GM21717 (cell line): ENCODE measurements around the gene MOCOS.

Experiments used
- ATAC-seq: cut with Tn5 transposase; IDR thresholded peaks from one replicate; pipeline ENCODE4 v1.9.1; 2021; ENCODE audit warnings: mild to moderate bottlenecking, moderate library complexity; ENCODE audit not compliant: unreplicated experiment

MOCOS gene

DNA sequence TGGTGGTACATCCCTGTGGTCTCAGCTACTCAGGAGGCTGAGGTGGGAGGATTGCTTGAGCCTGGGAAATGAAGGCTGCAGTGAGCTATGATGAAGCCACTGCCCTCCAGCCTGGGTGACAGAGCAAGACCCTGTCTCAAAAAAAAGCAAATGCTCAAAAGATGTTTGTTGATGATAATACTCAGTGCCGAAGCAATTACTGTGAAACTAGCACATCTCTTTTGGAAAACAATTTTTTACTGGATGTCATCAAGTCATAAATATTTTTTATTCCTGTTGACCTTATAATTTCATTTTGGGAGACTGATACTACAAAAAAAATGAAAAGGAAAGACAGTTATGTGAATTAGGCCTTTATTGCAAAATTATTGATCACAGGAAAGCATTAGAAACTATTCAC lies 75.7 kb downstream of the MOCOS start:
- ATAC-seq = no peak

DNA sequence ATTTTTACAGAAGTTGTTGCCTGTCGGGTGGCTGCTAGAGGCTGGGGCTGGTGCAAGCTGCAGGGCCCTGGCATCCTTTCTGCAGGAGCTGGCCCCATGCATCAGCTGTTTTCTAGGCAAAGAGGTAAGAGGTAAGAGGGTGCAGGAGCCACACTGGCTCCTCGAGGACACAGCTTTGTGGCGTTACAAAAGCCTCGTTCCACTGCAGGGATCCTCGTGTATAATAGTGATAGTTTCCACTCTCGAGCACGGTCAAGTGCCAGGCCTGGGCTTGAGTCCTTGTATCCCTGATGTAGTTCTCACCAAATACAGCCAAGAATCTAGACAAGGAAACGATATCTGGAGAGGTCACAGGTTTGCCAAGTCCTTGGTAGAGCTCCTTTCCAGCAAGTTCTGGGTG lies 77.0 kb downstream of the MOCOS start:
- ATAC-seq = no peak

DNA sequence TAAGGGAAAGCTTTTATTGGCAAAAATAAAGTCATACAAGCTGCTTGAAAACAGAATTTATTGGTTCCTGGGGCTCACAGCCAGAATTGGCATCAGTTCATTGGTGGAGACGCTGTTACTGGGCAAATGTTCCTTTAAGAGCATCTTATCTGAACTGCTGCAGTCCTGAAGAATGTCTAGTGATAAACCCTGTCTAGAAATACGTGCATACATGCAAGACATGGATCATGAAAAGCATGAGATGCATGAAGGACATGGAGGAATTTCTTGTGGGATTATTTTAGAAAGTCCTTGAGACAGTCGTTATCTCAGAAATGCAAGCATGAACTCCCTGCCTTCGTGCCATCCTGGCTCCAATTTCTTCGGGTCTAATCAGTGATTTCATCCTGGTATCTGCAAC lies 77.7 kb downstream of the MOCOS start:
- no peak for ATAC-seq

DNA sequence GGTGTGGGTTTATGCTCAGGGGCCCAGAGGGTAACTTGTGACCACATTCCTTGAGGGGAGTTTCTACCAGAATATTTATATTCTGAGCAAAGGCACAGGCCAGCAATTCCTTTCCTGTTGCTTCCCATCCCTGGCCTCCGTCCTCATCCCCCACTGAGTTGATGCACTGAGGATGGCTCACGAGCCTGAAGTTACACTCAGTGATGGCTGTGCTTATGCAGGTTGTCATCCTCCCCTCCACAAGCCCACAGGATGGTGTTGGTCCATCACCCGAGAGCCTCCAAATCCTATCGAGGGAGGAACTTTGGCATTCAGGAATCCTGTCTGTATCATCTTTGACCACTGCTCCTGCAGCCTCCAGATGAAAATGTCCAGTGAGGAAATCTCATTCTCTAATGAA lies 81.9 kb downstream of the MOCOS start:
- no peak for ATAC-seq

DNA sequence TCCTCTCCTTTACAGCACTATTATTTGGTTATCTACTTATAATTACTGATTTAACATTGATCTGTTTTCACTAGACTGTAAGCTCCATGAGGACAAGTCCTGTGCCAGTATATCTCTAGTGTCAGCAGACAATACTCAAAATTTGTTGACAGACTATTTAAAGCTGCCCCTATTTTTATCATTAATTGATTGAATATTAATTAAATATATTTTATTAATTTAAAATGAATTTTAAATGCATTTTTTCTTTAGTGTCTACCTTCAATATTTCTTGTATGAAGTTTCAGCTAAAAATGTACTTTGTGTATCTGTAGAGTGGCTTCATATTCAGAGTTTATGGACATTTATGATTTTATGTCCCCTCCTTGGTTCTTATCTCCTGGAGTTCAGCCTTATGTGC lies 83.9 kb downstream of the MOCOS start:
- ATAC-seq = no peak

DNA sequence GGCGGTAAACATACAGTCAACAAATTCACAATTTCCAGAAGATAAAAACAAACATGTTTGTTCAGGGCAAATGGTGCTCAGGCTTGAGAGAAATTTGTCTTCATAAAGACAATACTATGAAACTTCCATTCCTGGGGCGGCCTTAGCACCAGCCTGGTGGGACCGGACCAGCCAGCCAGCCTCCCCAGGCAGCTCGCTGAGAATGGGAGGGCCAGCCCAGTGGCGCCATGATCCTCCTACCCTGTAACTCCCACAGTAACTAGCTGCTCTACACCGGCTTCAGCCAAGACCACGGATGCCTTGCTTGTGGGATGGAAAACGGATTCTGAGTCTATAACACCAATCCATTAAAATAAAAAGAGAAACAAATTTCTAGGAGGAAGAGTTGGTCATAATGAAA lies 86.0 kb downstream of the MOCOS start:
- no peak for ATAC-seq

DNA sequence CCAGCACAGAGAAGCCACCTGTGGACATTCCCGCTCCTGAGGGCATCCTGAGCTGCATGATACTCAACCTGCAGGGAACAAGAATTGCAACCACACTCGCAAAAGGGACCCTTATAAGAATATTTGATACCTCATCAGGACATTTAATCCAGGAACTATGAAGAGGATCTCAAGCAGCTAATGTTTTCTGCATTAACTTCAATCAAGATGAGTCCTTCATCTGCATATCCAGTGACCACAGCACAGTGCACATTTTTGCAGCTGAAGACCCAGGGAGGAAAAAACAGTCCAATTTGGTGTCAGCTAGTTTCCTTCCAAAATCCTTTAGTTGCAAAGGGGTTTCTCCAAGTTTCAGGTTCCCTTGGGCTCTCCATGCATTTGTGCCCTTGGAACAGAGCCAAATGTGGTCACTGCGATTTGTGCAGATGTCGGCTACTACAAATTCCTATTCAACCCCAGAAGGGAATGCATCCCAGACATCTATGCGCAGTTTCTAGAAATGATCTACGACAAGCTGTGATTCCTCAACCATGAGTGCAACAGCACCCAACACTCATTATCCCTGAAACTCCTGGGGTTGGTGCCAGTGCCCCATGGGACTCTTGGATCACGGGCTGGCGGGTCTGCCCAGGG lies 86.9 kb downstream of the MOCOS start:
- no peak for ATAC-seq

DNA sequence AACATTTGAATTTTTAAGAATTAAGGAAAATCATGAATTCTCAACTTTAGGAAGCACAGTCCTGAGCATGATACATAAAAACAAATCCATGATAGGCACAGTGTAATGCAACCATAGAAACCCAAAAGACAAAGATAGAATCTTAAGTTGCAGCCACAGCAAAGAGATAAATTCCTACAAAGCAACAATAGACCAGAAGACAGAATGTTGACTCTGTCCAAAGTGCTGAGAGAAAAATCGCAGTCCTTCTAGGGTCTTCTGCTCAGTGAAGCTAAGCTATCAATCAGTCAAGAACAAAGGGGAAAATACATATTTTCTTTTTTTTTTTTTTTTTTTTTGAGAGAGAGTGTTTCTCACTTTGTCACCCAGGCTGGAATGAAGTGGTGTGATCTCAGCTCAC lies 88.3 kb downstream of the MOCOS start:
- no peak for ATAC-seq

DNA sequence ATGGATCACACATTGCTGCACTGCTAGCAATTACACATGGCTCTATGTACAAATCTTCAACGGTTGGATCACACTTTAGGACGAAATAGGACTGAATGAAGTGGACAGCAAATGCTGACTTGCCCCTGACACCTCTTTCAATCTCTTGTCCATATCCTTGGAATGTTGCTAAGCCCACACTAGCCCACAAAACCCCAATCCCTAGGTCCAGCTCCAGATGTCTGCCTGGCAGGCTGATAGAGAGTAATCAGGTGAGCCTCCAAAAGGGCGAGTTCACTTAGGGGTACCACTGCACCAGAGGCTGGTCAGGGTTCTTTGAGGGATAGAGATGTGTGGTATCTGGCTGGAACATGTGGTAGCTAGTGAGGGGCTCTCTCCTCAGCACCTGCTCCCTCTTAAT lies 91.7 kb downstream of the MOCOS start:
- ATAC-seq = no peak

DNA sequence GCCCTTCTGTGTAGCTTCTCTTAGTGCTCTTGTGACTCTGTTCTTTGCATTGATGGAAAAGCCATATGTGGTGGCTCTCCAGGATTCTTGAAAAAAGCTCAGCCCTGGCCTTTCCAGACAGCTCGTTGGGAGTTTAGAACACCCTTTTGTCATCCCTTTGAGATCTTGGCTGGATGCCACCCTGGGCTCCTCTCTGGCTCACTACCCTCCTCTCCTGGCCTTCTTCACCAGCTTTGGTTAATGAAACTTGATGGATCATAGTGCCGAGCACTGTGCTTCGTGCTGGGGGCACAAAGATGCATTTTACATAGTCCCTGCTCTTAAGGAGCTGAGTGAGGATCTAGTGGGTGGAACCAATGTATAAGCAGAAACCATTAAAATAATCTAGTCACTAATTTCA lies 94.6 kb downstream of the MOCOS start:
- ATAC-seq = no peak

DNA sequence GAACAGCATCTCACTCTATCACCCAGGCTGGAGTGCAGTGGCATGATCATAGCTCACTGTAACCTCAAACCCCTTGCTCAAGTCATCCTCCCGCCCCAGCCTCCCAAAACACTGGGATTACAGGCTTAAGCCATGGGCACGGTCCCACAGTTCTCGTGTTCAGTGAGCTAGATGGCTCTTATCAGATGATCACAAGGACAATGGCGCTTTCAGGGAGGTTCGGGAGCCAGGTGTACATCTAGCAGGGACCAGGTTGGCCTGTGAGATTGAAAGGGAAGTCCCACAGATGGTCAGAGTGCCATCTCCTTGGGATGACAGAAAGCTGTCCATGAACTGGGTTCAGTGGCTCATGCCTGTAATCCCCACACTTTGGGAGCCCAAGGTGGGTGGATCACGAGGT lies 96.2 kb downstream of the MOCOS start:
- no peak for ATAC-seq

DNA sequence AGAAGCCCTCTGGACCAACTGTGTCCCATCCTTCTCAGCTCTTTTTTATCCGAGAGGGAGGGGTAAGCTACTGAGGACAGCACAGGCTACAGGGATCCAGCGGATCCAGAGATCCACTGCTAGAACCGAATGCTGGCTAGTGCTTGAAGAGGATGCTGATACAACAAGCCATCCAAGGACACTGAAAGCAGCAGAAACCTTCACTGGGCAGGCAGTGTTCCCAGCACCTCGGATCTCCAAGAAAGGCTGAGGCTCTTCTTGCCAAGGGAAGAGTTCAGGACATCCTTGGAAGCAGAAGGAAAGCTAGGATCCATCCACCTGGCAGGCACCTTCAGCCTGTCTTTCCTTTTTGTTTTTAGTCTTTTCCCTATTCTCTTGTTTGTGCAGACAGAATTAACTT lies 97.0 kb downstream of the MOCOS start:
- ATAC-seq = no peak

DNA sequence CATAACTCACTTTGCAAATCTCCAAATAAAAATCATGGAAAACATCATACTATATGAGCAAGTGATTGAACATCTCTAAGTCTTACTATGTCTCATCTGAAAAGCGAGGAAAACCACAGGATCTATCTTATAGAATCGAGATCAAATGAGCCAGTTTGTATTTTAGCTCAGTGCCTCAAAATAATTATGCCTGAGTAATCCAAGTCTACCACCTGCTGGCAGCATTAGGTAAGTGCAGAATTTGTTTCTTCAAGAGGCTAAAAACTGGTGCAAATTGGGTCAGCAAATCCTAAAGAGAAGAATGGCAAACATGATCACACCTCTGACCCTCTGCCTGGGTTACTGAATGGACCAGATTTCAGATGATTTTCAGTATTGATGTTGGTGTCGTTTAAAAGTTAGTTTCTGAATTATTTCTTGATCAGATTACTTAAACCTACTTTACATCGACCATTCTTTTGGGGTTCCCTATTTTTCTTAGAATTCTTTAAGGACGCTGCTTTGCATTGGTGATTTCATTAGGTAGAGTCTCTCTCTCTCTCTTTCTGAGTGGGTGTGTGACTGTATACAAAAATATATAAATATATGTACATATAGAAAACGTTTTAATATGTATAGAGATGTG lies 97.5 kb downstream of the MOCOS start:
- no peak for ATAC-seq

DNA sequence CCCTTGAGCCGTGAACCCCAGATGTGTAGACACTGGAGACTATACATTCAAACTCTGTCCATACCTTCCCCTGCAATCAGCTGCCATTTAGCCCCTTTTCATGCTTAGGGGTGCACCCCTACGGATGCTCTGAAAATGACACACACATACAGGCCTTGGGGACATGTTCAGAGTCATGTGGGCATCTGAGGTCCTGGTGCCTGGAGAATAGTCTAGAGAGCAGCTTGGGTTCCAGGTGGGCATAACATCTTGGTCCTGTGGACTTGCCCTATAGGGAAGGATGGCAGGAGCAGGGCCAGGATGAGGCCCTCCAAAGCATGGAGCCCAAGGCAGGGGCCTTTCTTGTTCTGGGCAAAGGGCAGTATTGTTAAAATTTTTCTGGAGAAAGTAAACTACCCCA lies 100.4 kb downstream of the MOCOS start:
- no peak for ATAC-seq

DNA sequence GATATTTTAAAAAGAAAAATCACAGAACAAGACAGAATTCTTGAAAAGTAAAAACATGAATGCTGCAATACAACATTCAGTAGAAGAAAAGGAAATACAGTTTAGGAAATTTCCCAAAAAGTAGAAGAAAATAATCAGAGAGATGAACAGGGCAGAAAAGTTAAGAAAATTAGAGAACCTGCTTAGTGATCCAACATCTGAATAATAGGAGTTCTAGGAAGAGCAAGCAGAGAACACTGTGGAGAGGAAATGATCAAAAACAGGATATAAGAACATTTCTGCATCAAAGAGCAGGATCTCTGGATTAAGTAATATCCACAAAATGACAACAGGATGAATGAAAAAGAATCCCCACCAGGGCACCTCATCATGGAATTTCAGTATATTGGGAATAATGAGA lies 101.4 kb downstream of the MOCOS start:
- ATAC-seq = no peak

DNA sequence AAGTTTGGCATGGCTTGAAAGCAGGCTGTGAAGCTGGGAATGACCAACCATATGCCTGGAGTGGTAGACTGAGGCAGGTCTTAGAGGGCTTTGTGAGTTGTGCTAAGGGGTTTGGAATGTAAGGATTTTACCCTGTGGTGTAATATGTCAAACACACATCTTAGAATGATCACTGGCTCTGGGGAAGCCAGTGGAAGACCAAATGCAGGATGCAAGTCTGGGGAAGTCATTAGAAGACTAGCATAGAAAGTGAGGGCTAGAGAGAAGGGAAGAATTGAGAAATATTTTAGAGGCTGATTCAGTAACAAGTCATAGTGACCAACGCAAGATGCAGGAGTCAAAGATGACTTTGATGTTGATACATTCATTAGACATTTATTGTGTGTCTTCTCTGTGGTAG lies 106.7 kb downstream of the MOCOS start:
- no peak for ATAC-seq

DNA sequence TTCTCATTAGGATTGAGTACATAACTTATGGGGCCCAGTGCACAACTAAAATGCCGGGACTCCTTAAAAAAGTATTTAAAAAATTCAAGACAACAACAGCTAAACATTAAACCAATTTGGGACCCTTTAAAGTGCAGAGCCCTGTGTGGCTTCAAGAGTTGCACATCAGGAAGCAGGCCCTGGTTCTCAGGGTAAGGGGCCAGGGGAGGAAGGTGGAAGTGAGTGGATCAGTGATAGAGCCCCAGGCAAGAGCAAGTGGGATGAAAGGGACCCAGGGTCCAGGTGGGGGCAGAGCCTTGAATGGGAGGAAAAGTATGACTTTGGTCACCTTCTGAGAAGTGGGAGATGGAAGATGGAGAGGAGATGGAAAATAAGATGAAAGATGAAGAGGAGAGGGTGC lies 107.9 kb downstream of the MOCOS start:
- no peak for ATAC-seq

DNA sequence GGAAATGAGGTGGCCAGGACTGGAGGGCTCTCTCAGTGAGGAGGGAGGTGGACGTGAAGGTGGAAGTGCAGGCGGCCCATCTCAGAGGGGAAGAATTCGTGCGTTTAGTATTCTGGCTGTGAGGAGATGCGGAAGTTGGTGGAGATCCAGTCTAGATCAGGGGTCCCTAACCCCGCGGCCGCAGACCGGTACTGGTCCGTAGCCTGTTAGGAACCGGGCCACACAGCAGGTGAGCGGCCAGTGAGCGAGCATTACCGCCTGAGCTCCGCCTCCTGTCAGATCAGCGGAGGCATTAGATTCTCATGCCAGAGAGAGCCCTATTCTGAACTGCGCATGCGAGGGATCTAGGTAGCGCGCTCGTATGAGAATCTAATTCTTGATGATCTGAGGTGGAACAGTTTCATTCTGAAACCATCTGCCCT lies 108.6 kb downstream of the MOCOS start:
- no peak for ATAC-seq

DNA sequence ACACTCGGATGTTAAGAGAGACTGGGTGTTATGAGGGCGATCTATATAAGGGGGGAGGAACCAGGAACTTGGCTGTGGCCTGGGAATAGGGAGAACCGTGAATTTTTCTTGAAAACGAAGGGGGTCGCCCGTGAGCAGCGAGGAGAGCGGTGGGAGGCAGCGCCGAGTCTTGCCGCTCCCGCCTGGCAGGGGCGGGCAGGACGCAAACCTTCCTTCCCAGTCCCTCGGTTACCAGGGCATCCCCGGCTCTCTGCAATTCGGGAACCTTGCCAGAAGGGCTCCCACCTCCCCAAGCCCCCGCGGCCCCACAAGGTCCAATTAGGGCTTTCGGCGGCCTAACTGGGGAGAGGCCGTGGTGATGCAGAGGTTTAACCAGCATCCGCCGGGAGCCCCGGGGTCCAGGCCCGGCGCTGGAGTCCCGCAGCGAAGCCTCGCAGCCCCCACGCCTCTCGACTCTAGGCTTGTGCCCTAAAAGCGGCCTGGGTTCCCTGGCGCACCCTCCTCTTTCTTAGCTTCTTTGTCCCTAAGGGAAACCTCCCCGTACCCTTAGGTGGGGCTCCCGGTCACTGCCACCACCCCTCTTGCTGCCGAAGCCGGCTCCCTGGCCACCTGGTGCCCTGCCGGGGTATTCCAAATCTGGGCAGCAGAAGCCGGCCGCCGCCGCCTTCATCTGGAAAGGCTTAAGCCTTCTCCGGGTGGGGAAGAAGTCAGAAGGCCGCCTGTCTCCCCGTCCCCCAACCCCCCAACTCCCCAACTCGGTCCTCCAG lies 109.5 kb downstream of the MOCOS start:
- ATAC-seq = no peak

DNA sequence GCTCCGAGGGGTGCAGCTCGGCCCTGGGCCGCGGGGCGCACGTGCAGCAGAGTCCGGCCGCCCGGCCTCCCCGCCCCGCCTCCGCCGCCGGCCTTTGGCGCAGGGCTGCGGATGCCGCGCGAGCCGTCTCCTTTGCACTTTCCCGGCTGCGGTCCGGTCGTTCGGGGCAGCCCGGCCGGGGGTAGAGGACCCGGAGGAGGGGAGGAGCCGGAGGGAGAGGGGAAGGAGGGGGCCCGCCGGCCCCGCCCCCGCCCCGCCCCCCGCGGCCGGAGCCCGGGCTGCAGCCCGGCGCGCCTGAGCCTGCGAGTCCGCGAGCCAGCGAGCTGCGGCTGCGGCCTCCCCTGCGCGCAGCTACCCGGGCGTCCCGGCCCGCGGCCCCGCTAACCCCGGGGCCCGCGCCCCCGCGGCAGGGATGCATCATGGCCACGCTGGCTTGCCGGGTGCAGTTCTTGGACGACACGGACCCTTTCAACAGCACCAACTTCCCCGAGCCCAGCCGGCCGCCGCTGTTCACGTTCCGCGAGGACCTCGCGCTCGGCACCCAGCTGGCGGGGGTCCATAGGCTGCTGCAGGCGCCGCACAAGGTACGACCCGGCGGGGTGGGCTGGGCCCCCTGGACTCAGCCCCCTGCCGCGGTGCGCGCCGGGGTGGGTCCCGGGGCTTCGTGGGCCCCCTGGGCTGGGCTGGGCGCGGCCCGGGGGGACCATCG lies 110.3 kb downstream of the MOCOS start, which contains the start of gene FHOD3:
Gene FHOD3, plus strand, starts transcription at position 297 of the 709 bp plus-strand sequence. Its CDS starts 123 bp downstream, at position 420.
- ATAC-seq = peak; percentile 53

DNA sequence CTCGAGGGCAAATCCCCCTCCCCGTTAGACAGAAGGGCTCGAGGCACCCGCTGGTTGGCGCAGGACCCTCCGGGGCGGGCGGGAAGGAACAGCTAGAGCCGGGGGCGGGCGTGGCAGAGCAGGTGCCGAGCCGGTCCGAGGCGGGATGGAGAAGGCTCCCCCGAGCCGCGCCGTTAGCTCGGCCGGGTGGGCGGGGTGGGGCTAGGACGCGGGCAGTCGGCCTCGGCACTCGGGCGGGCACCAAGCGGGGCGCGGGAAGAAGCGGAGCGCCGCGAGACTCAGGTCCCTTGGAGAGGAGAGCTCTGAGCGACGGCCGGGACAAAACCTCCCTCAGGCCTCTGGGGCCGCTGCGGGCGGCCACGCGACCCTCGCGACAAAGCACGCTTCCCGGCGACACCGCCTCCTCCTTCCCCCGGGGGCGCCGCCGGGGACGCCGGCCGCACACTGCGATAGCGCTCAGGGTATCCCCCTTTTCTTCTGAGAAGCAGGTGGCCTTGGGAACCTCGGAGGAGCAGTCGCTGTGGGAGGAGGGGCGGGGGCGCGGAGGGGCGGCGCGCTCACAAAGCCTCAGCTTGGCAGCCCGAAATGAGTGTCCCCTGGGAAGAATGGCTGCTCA lies 110.9 kb downstream of the MOCOS start:
- ATAC-seq = peak; percentile 26
